Neural cell (in vitro differentiated cells): ENCODE measurements around the gene EPS8L2. TPM values are rescaled to one million over a fixed set of nuclear protein-coding genes. Genes with fewer than 3 reads are reported as not detected.

Experiments used
- H2AFZ ChIP-seq: fragments of 200-600, 300-800 bp; sonication (generic), shearing (Covaris generic); 2 replicates; pipeline ENCODE4 v1.6.0; 2014; ENCODE audit warnings: low read depth, mild to moderate bottlenecking, antibody characterized with exemption, low read length, moderate library complexity
- H3F3A ChIP-seq: fragments of 200-600 bp; shearing (Covaris generic); 2 replicates; pipeline ENCODE4 v1.6.1; 2016; ENCODE audit warnings: mild to moderate bottlenecking, moderate library complexity, mixed read lengths, antibody characterized with exemption, low read length; ENCODE audit not compliant: insufficient read depth, poor library complexity, severe bottlenecking
- H3K27ac ChIP-seq: fragments of 200-600, 300-800 bp; sonication (generic), shearing (Covaris generic); 2 replicates; pipeline ENCODE4 v1.5.1; 2014; ENCODE audit warnings: mild to moderate bottlenecking, low read length, moderate library complexity
- H3K27me3 ChIP-seq: fragments of 300-800, 200-600 bp; sonication (generic), shearing (Covaris generic); 2 replicates; pipeline ENCODE4 v1.6.0; 2014; ENCODE audit warnings: mild to moderate bottlenecking, low read depth, low read length, moderate library complexity; ENCODE audit not compliant: insufficient read depth
- H3K36me3 ChIP-seq: fragments of 300-800, 200-600 bp; sonication (generic), shearing (Covaris generic); 2 replicates; pipeline ENCODE4 v1.5.1; 2014; ENCODE audit warnings: mild to moderate bottlenecking, antibody characterized with exemption, low read length, moderate library complexity; ENCODE audit not compliant: insufficient read depth
- H3K4me2 ChIP-seq: fragments of 300-800, 200-600 bp; sonication (generic), shearing (Covaris generic); 2 replicates; pipeline ENCODE4 v1.6.0; 2014; ENCODE audit warnings: mild to moderate bottlenecking, low read length
- H3K4me3 ChIP-seq: fragments of 300-800, 200-600 bp; sonication (generic), shearing (Covaris generic); 2 replicates; pipeline ENCODE4 v1.5.1; 2014; ENCODE audit warnings: mild to moderate bottlenecking, low read length, moderate library complexity
- H3K79me2 ChIP-seq: fragments of 200-600 bp; shearing (Covaris generic); replicated peaks from 2 replicates; pipeline ENCODE4 v1.6.0; 2014; ENCODE audit warnings: mild to moderate bottlenecking, low read length, moderate library complexity; ENCODE audit not compliant: insufficient read depth
- H3K9ac ChIP-seq: fragments of 300-800, 200-600 bp; sonication (generic), shearing (Covaris generic); 2 replicates; pipeline ENCODE4 v1.6.1; 2016; ENCODE audit warnings: mild to moderate bottlenecking, low read length, mixed read lengths
- H3K9me2 ChIP-seq: fragments of 200-600 bp; shearing (Covaris generic); 2 replicates; pipeline ENCODE4 v1.6.1; 2016; ENCODE audit warnings: mild to moderate bottlenecking, low read length, mixed read lengths; ENCODE audit not compliant: insufficient read depth
- H3K9me3 ChIP-seq: fragments of 200-600, 300-800 bp; sonication (generic), shearing (Covaris generic); 2 replicates; pipeline ENCODE4 v1.6.1; 2016; ENCODE audit warnings: mild to moderate bottlenecking, mixed run types, low read length, moderate library complexity, mixed read lengths
- H4K20me1 ChIP-seq: fragments of 200-600 bp; shearing (Covaris generic); 2 replicates; pipeline ENCODE4 v1.6.1; 2016; ENCODE audit warnings: mild to moderate bottlenecking, mixed run types; ENCODE audit not compliant: insufficient read depth
- EP300 ChIP-seq: fragments of 450-650 bp; conservative IDR thresholded peaks from 2 replicates; pipeline ENCODE4 v1.6.1; 2014; ENCODE audit warnings: antibody characterized with exemption, mild to moderate bottlenecking, moderate library complexity; ENCODE audit not compliant: poor library complexity, severe bottlenecking
- EZH2 ChIP-seq: fragments of 200-600, 300-800 bp; shearing (Covaris generic), sonication (generic); IDR thresholded peaks from 2 replicates; pipeline ENCODE4 v1.6.1; 2014; ENCODE audit warnings: antibody characterized with exemption, low read length, borderline replicate concordance, mild to moderate bottlenecking; ENCODE audit not compliant: insufficient read depth, poor library complexity, severe bottlenecking
- MXI1 ChIP-seq: fragments of 450-650 bp; conservative IDR thresholded peaks from 2 replicates; pipeline ENCODE4 v1.6.1; 2014; ENCODE audit warnings: antibody characterized with exemption, mild to moderate bottlenecking; ENCODE audit not compliant: poor library complexity, severe bottlenecking
- POLR2AphosphoS5 ChIP-seq: IDR thresholded peaks from 2 replicates; pipeline ENCODE4 v1.6.1; 2012
- RAD21 ChIP-seq: fragments of 450-650 bp; conservative IDR thresholded peaks from 2 replicates; pipeline ENCODE4 v1.6.1; 2014; ENCODE audit warnings: antibody characterized with exemption, mild to moderate bottlenecking, moderate library complexity
- REST ChIP-seq: IDR thresholded peaks from 2 replicates; pipeline ENCODE4 v1.6.1; 2012; ENCODE audit warnings: borderline replicate concordance
- SMC3 ChIP-seq: fragments of 450-650 bp; conservative IDR thresholded peaks from 2 replicates; pipeline ENCODE4 v1.6.1; 2014; ENCODE audit warnings: antibody characterized with exemption, mild to moderate bottlenecking, moderate library complexity; ENCODE audit not compliant: poor library complexity
- TAF1 ChIP-seq: IDR thresholded peaks from 2 replicates; pipeline ENCODE4 v1.6.1; 2012; ENCODE audit warnings: low read depth
- polyA plus RNA-seq: library from polyadenylated mRNA; depleted of rRNA; stranded (reverse); fragments of >200 nt; gene quantifications from 2 replicates; pipeline ENCODE4 v1.2.3, GENCODE V29; 2014
- TF ChIP-seq, protein P1 (sequence below): fragments of 450-650 bp; IDR thresholded peaks from 2 replicates; pipeline ENCODE4 v1.5.1; 2014; ENCODE audit warnings: antibody characterized with exemption, mild to moderate bottlenecking, moderate library complexity; ENCODE audit not compliant: poor library complexity, severe bottlenecking

EPS8L2 gene
- polyA plus RNA-seq, 1 donor from 2014 or later, result 7.5 TPM

DNA sequence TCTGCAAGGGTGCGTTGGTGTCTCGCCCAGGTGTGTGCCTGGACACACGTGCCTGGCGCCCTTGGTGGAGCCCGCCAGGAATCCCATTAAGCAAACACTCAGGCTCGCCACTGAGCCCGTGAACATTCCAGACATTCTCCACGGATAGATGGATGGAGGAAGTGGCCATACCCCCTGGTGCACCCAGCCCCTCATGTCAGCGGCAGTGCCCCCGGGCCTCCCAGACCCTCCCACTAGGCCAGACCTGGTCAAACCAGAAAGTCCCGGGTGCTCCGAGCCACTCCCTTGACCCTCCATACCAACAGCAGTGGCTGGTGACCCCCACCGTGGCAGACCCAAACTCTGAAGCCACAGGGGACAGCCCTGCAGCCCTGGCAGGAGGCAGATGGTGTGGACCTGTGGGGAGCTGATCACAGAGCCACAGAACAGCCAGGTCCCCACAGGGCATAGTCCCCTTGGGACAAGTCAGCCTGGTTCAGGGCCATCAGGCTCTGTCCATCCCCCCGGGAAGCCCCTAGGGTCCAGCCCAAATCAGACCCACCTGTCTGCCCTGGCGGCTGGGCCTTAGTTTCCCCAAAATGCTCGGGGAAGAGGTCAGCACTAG lies 1.9 kb downstream of the EPS8L2 start:
- Histone ChIP-seq H3F3A (no peaks in the 10 kb centered on the region), H3K27me3 (peaks cover 13% of the 10 kb centered on the region), H3K9ac (no peak overlapping the region), H3K4me2 (no peak overlapping the region), H3K4me3 (no peak overlapping the region), H3K27ac (no peak overlapping the region), H3K9me2 (no peaks in the 10 kb centered on the region), H3K79me2 (no peaks in the 10 kb centered on the region), H2AFZ (no peak overlapping the region), H3K9me3 (no peaks in the 10 kb centered on the region), H4K20me1 (no peaks in the 10 kb centered on the region), H3K36me3 (no peaks in the 10 kb centered on the region)
- TF ChIP-seq REST (no peak), EP300 (no peak), POLR2AphosphoS5 (no peak), MXI1 (no peak), EZH2 (no peak), TAF1 (no peak), SMC3 (no peak), RAD21 (no peak)
- TF ChIP-seq, protein P1, sequence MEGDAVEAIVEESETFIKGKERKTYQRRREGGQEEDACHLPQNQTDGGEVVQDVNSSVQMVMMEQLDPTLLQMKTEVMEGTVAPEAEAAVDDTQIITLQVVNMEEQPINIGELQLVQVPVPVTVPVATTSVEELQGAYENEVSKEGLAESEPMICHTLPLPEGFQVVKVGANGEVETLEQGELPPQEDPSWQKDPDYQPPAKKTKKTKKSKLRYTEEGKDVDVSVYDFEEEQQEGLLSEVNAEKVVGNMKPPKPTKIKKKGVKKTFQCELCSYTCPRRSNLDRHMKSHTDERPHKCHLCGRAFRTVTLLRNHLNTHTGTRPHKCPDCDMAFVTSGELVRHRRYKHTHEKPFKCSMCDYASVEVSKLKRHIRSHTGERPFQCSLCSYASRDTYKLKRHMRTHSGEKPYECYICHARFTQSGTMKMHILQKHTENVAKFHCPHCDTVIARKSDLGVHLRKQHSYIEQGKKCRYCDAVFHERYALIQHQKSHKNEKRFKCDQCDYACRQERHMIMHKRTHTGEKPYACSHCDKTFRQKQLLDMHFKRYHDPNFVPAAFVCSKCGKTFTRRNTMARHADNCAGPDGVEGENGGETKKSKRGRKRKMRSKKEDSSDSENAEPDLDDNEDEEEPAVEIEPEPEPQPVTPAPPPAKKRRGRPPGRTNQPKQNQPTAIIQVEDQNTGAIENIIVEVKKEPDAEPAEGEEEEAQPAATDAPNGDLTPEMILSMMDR, result no peak

GRCh38 chr11:708511-708910 lies 2.5 kb downstream of the EPS8L2 start:
- TF ChIP-seq EZH2 (no peak), RAD21 (no peak), SMC3 (no peak), EP300 (no peak), MXI1 (no peak), TAF1 (no peak), POLR2AphosphoS5 (no peak), REST (no peak)
- TF ChIP-seq, protein P1, result no peak
- H3K9me2 ChIP-seq, result no peaks in the 10 kb centered on the region
- H3K4me3 ChIP-seq, result no peak overlapping the region
- H3K79me2 ChIP-seq, result no peaks in the 10 kb centered on the region
- H3K27ac ChIP-seq, result no peak overlapping the region
- H3F3A ChIP-seq, result no peaks in the 10 kb centered on the region
- no peak overlapping the region for H3K4me2 ChIP-seq
- no peaks in the 10 kb centered on the region for H3K36me3 ChIP-seq
- H3K9me3 ChIP-seq, result no peaks in the 10 kb centered on the region
- no peak overlapping the region for H3K9ac ChIP-seq
- no peaks in the 10 kb centered on the region for H4K20me1 ChIP-seq
- H3K27me3 ChIP-seq, result peaks cover 13% of the 10 kb centered on the region
- H2AFZ ChIP-seq, result no peak overlapping the region
